GM19328 (cell line): ENCODE measurements around the gene SGTA.
A peak's percentile ranks its signal among the peaks of the same experiment; 100 is the strongest.
"Not testable (repeated sequence)": the region's sequence is repeated elsewhere in the genome, so short reads cannot be mapped to it uniquely, and the experiment has no call there.

Experiments used
- ATAC-seq: cut with Tn5 transposase; IDR thresholded peaks from one replicate; pipeline ENCODE4 v1.9.1; 2021; ENCODE audit warnings: mild to moderate bottlenecking, moderate library complexity; ENCODE audit not compliant: unreplicated experiment

The SGTA gene, protein sequence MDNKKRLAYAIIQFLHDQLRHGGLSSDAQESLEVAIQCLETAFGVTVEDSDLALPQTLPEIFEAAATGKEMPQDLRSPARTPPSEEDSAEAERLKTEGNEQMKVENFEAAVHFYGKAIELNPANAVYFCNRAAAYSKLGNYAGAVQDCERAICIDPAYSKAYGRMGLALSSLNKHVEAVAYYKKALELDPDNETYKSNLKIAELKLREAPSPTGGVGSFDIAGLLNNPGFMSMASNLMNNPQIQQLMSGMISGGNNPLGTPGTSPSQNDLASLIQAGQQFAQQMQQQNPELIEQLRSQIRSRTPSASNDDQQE

GRCh38 chr19:2782936-2783780 is at the start of gene SGTA:
Gene SGTA (minus strand): TSS chr19:2783273. CDS start chr19:2769068, 14,205 bp downstream.
- ATAC-seq, result peak; percentile 62

GRCh38 chr19:2827840-2828489 is 44.9 kb upstream of the SGTA start:
- ATAC-seq, result no peak

- ATAC-seq, result no peak
Observed at GRCh38 chr19:2827022-2827421, 43.9 kb upstream of the SGTA start.

GRCh38 chr19:2824129-2824528 is 41.1 kb upstream of the SGTA start:
- ATAC-seq, result no peak

DNA sequence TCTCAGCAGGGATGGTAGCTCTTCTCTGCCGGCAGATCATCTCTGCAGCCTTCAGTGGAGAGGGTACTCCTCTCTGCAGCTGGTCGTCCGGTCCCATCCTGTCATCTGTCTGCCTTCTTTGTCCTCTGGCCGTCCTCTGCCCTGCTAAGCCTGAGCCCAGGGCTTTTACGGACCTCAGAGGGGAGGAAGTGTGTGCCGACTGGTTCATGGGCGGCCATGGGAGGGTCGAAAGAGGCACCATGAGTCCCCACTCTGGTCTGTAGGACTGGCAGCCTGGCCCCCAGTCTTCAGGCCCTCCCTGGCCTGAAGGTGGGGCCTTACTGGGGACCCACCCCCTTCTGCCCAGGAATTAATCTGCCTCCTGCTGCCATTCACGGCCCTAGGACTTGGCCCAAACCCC is 40.6 kb upstream of the SGTA start:
- no peak for ATAC-seq

GRCh38 chr19:2822846-2823245 is 39.8 kb upstream of the SGTA start:
- ATAC-seq, result no peak

- ATAC-seq, result no peak
Observed at GRCh38 chr19:2820112-2820702, 37.1 kb upstream of the SGTA start.

- ATAC-seq, result peak; percentile 88
Observed at GRCh38 chr19:2819540-2820111, 36.6 kb upstream of the SGTA start, which contains the start of gene ZNF554. Gene ZNF554 (plus strand): TSS chr19:2819868. CDS start chr19:2820072, 204 bp downstream.

GRCh38 chr19:2817237-2817829 is 34.3 kb upstream of the SGTA start:
- ATAC-seq, result not testable (repeated sequence)

GRCh38 chr19:2816641-2817040 is 33.6 kb upstream of the SGTA start:
- ATAC-seq, result no peak

- no peak for ATAC-seq
Observed at GRCh38 chr19:2815923-2816322, 32.9 kb upstream of the SGTA start.

GRCh38 chr19:2815191-2815614 is 32.1 kb upstream of the SGTA start:
- ATAC-seq, result no peak

DNA sequence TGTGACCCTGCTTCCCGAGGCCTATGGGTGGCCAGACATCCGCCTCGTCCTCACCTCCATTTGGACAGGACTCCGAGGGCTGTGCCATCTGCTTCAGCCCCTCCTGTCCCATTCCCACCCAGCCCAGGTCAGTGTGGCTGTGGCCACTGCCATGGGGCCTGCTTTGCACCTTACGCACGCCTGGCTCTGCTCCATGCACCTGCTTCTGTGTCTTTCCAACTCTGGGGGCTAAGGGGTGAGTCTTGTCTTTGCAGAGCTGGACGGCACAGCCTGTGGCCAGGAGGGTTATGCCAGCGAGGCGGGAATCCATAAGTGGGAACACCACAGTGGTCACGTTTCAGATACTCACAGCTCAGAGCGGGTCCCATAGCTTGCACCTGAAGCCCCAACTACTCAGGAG is 31.4 kb upstream of the SGTA start:
- ATAC-seq, result no peak

DNA sequence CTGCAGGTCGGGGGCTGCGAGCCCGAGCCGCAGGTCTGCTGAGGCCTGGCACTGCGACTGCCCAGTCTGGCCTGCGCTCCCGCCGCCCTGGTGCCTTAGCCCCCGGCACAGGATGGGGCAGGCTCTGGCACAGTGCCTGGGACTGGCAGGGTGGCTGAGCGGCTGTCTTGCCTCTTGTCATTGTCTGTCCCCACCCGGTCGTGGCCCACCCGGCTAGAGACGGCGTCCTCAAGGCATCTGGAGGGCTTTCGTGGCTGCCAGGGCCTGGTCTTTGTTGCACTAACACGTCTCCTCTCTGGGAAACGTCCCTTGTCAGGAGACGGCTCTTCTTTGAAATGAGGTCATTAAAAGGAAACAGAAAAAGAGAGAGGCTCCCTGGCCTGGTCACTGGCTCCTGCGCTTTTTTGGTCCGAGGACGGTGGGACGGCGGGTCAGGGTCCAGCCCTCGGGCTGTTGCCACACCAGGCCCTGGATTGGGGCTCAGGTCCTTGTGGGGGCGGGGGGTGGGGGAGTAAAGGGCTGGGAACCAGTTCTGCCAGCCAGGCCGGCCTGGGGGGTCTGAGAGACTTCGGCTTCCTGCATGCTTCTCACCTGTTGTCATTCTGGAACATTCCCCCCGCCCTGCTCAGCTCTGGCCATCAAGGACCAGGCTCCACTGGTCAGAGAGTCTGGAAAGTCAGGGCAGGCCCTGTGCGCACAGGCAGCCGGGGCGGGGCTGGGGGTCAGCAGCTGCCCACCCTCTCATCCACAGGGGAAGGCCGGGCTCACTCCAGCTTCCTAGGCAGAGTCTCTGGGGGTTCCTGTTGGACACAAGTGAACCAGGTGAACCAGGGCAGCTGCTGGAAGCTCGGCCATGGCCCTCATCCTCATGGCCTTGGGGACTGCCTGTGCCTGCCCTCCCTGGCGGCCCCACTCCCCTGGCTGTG is 30.4 kb upstream of the SGTA start:
- no peak for ATAC-seq

GRCh38 chr19:2812414-2813234 is 29.6 kb upstream of the SGTA start:
- ATAC-seq, result no peak

DNA sequence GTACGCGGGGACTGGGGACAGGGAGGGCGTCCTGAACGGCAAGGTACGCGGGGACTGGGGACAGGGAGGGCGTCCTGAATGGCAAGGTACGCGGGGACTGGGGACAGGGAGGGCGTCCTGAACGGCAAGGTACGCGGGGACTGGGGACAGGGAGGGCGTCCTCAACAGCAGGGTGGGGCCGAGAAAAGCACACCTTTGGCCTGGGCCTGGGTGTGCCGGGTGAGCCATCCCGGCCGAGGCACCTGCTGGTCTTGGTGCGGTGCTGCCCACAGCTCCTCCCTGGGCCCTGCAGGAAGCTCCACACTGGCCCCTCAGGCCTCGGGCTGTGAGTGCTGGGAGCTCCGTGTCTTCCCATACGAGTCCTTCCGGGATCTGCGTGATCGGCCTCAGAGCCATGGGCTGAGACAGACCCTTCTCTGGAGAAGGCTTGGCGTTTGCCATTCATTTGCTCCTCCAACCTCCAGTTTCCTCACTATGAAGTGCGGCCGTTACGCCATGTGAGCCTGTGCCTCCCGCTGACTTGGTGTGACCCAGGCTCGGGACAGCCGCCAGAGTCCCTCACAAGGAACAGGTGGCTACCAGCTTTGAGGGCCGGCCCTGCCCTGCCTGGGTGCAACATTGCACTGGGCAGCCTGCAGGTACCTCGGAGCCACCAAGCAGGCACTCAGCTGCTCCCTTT is 28.8 kb upstream of the SGTA start:
- no peak for ATAC-seq

DNA sequence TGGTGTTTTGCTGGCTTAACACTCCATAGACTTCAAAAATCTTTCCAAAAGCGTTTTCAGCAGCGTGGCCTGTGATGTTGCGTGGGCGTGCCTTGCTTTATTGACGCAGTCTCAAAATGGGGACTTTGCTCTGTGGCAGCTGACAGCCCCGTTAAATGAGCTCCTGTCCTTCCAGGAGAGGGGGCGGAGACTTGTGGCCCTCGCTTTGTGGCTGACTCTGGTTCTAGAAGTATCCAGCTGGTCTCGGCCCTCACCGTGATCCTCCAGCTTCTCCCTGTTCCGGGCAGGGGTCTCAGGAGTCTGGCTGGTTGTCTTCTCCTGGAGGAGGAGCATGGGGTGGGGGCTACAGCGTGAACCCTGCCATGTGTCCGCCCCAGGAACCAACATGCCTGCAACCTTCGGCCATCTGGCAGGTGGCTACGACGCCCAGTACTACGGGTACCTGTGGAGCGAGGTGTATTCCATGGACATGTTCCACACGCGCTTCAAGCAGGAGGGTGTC is 28.2 kb upstream of the SGTA start:
- no peak for ATAC-seq
